ENCODE measurements around the gene IMMT.

The IMMT gene

DNA sequence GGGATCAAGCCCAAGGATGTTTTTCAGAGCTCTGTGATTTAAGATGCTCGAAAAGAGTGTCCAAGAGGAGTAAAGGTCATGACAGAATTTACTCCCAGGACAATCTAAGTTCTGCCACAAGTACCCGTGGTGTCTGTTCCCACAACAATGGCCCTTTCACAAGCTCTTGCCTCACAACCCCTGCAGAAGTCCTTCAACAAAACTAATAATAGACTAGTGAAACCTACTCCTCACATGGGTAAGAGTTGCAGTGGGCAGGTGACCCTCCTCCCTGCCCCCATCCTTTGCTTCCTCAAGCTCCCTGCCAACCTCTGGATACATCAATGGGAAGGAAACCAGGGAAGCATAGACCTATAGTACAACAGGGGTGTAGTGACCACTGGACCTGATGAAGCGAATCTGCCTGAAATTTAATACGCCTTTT, 54.3 kb downstream of the IMMT start:
- peak; percentile 64 for TF ChIP-seq POLR2AphosphoS5 (IDR thresholded peaks at IDR 0.05; ENCODE audit: low read depth, low read length)
- TF ChIP-seq TAF1 (IDR thresholded peaks at IDR 0.05; ENCODE audit: borderline replicate concordance, insufficient read depth, low read length), result no peak
- TF ChIP-seq SIN3A (IDR thresholded peaks at IDR 0.05; ENCODE audit: borderline replicate concordance, insufficient read depth, low read length), result no peak
- no peak for TF ChIP-seq FOXP2 (optimal IDR thresholded peaks at IDR 0.05; ENCODE audit: borderline replicate concordance, extremely low read depth, extremely low read length, insufficient read depth)

- TF ChIP-seq SIN3A (IDR thresholded peaks at IDR 0.05; ENCODE audit: borderline replicate concordance, insufficient read depth, low read length), result no peak
- 0 out of 2 replicates have a peak, but pooled peaks have one; percentile 10 for TF ChIP-seq POLR2AphosphoS5 (IDR thresholded peaks at IDR 0.05; ENCODE audit: low read depth, low read length)
These were observed 55.3 kb downstream of the IMMT start for GRCh38 chr2:86139981-86140380.

GRCh38 chr2:86138736-86139625, 56.3 kb downstream of the IMMT start:
- no peak for TF ChIP-seq FOXP2 (optimal IDR thresholded peaks at IDR 0.05; ENCODE audit: borderline replicate concordance, extremely low read depth, extremely low read length, insufficient read depth)
- no peak for TF ChIP-seq TAF1 (IDR thresholded peaks at IDR 0.05; ENCODE audit: borderline replicate concordance, insufficient read depth, low read length)
- TF ChIP-seq SIN3A (IDR thresholded peaks at IDR 0.05; ENCODE audit: borderline replicate concordance, insufficient read depth, low read length), result no peak

GRCh38 chr2:86136141-86136540, 59.1 kb downstream of the IMMT start:
- no peak for TF ChIP-seq POLR2AphosphoS5 (IDR thresholded peaks at IDR 0.05; ENCODE audit: low read depth, low read length)
- TF ChIP-seq SIN3A (IDR thresholded peaks at IDR 0.05; ENCODE audit: borderline replicate concordance, insufficient read depth, low read length), result no peak
- TF ChIP-seq REST (IDR thresholded peaks at IDR 0.05; ENCODE audit: insufficient read depth in 1 of 2, low read depth in 2 of 2, low read length in 2 of 2), result no peak
- TF ChIP-seq FOXP2 (optimal IDR thresholded peaks at IDR 0.05; ENCODE audit: borderline replicate concordance, extremely low read depth, extremely low read length, insufficient read depth), result no peak
- no peak for TF ChIP-seq TAF1 (IDR thresholded peaks at IDR 0.05; ENCODE audit: borderline replicate concordance, insufficient read depth, low read length)

DNA sequence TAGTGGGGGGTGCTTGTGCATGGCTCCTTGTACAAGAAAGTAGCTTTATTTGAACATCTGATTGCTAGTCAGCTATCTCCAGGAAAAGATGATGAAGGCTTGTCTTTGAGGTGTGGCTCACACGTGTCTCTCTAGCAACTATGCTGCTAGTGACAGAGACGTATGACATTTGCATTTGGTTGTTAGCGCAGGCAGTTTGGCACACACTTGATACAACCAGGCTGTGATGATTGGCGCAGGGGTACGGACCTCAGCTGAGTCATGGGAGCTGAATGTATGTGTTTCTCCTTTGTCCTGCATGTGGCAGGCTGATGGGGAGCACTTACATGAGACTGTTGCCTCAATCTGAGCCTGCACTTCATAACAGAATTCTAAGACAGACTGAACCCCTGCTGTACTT, 59.6 kb downstream of the IMMT start:
- TF ChIP-seq FOXP2 (optimal IDR thresholded peaks at IDR 0.05; ENCODE audit: borderline replicate concordance, extremely low read depth, extremely low read length, insufficient read depth) (no peak), REST (IDR thresholded peaks at IDR 0.05; ENCODE audit: insufficient read depth in 1 of 2, low read depth in 2 of 2, low read length in 2 of 2) (no peak), SIN3A (IDR thresholded peaks at IDR 0.05; ENCODE audit: borderline replicate concordance, insufficient read depth, low read length) (no peak), TAF1 (IDR thresholded peaks at IDR 0.05; ENCODE audit: borderline replicate concordance, insufficient read depth, low read length) (no peak), POLR2AphosphoS5 (IDR thresholded peaks at IDR 0.05; ENCODE audit: low read depth, low read length) (no peak)

DNA sequence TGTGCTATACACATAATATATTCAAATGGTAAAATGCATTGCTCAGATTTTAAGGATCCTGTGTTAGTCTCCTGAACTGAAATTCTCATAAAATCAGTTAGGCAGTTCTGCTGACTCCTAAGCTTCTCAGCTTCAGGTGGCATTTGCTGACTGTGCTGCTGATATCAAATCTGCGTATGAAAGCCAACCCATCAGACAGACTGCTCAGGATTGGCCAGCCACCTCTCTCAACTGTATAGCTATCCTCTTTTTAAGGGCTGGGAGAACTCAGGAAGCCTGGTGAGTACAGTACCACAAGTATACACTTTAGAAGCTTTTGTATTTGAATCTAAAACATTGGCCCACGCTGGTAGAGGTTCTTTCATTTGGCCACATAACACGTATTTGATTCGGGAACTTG, 60.6 kb downstream of the IMMT start:
- no peak for TF ChIP-seq FOXP2 (optimal IDR thresholded peaks at IDR 0.05; ENCODE audit: borderline replicate concordance, extremely low read depth, extremely low read length, insufficient read depth)
- no peak for TF ChIP-seq REST (IDR thresholded peaks at IDR 0.05; ENCODE audit: insufficient read depth in 1 of 2, low read depth in 2 of 2, low read length in 2 of 2)
- TF ChIP-seq TAF1 (IDR thresholded peaks at IDR 0.05; ENCODE audit: borderline replicate concordance, insufficient read depth, low read length), result no peak
- TF ChIP-seq SIN3A (IDR thresholded peaks at IDR 0.05; ENCODE audit: borderline replicate concordance, insufficient read depth, low read length), result no peak
- no peak for TF ChIP-seq POLR2AphosphoS5 (IDR thresholded peaks at IDR 0.05; ENCODE audit: low read depth, low read length)
